ENCODE data around the gene RNASEH2A.

- TF ChIP-seq CTCF (conservative IDR thresholded peaks at IDR 0.05 in 1 of 2, IDR thresholded peaks at IDR 0.05 in 1 of 2; ENCODE audit: extremely low read depth in 1 of 2, insufficient read depth in 1 of 2, low read depth in 1 of 2, low read length in 2 of 2) (no peak), EZH2 (IDR thresholded peaks at IDR 0.05; ENCODE audit: borderline replicate concordance, low read length) (no peak)
Observed at GRCh38 chr19:12834976-12835757, 28.8 kb downstream of the RNASEH2A start.
